PC-9 (cell line): ENCODE results near the gene SLC7A6. TPM values are rescaled to one million over a fixed set of nuclear protein-coding genes. Genes with fewer than 3 reads are reported as not detected.

ENCODE experiments used
- BruUV-seq: library from RNA; stranded (reverse); fragments of 400-500 nt; replicated peaks from 2 replicates; lab custom pipeline; 2021; lab: Mats Ljungman, UMichigan
- CTCF ChIA-PET: fragments of 300-600 bp; sonication (Branson Sonifier 250); formaldehyde crosslinking; loops from one replicate; lab custom pipeline; 2022; ENCODE audit warnings: antibody characterized with exemption; lab: Charles Lee
- POLR2A ChIA-PET: fragments of 300-600 bp; sonication (Branson Sonifier 250); formaldehyde crosslinking; loops from one replicate; lab custom pipeline; 2022; ENCODE audit warnings: antibody characterized with exemption; ENCODE audit not compliant: unreplicated experiment; lab: Charles Lee
- DNase-seq, 2 experiments: peaks; one replicate each; pipeline versions ENCODE4 v3.0.0 to v3.0.0-alpha.2; 2015 to 2022; ENCODE audit warnings: mixed read lengths in 1 of 2
- H2AFZ ChIP-seq: fragments of 200-600 bp; sonication (generic); 2 replicates; pipeline ENCODE4 v1.8.1; 2017; ENCODE audit warnings: antibody characterized with exemption
- H3F3A ChIP-seq: fragments of 200-600 bp; sonication (generic); 2 replicates; pipeline ENCODE4 v1.8.1; 2017; ENCODE audit warnings: antibody characterized with exemption, mild to moderate bottlenecking, low read depth; ENCODE audit not compliant: insufficient read depth
- H3K27ac ChIP-seq: fragments of 200-600 bp; sonication (generic); 2 replicates; pipeline ENCODE4 v1.6.1; 2016; ENCODE audit warnings: mixed run types
- H3K27me3 ChIP-seq: fragments of 200-600 bp; sonication (generic); 2 replicates; pipeline ENCODE4 v1.6.1; 2016; ENCODE audit warnings: low read depth, mixed run types; ENCODE audit not compliant: insufficient read depth
- H3K36me3 ChIP-seq: fragments of 200-600 bp; sonication (generic); 2 replicates; pipeline ENCODE4 v1.6.1; 2016; ENCODE audit warnings: low read depth, mixed run types
- H3K4me1 ChIP-seq: fragments of 200-600 bp; sonication (generic); replicated peaks from 2 replicates; pipeline ENCODE4 v1.6.1; 2016; ENCODE audit warnings: mixed run types; ENCODE audit not compliant: insufficient read depth
- H3K4me2 ChIP-seq: fragments of 200-600 bp; sonication (generic); 2 replicates; pipeline ENCODE4 v1.6.1; 2017; ENCODE audit warnings: mixed run types
- H3K4me3 ChIP-seq: fragments of 200-600 bp; sonication (generic); 2 replicates; pipeline ENCODE4 v1.6.1; 2016; ENCODE audit warnings: mixed run types
- H3K79me2 ChIP-seq: fragments of 200-600 bp; sonication (generic); 2 replicates; pipeline ENCODE4 v1.6.1; 2017; ENCODE audit warnings: low read depth, mixed run types
- H3K9me2 ChIP-seq: fragments of 200-600 bp; sonication (generic); 2 replicates; pipeline ENCODE4 v1.8.1; 2017; ENCODE audit warnings: mild to moderate bottlenecking; ENCODE audit not compliant: insufficient read depth
- H3K9me3 ChIP-seq: fragments of 200-600 bp; sonication (generic); 2 replicates; pipeline ENCODE4 v1.8.1; 2016; ENCODE audit warnings: low read depth; ENCODE audit not compliant: insufficient read depth
- H4K20me1 ChIP-seq: fragments of 200-600 bp; sonication (generic); 2 replicates; pipeline ENCODE4 v1.8.1; 2017; ENCODE audit not compliant: insufficient read depth
- CTCF ChIP-seq: fragments of 200-600 bp; sonication (generic); conservative IDR thresholded peaks from 2 replicates; pipeline ENCODE4 v1.6.1; 2017; ENCODE audit warnings: mixed run types, antibody characterized with exemption, mild to moderate bottlenecking, moderate library complexity
- EZH2 ChIP-seq: fragments of 200-600 bp; sonication (generic); IDR thresholded peaks from 2 replicates; pipeline ENCODE4 v1.8.0; 2017; ENCODE audit warnings: antibody characterized with exemption, low read depth
- intact Hi-C: fragments of 100-400 bp; cut with micrococcal nuclease; formaldehyde crosslinking; loops from one replicate; pipeline ENCODE4 v1.10.0; 2022; ENCODE audit not compliant: unreplicated experiment
- total RNA-seq: library from RNA; stranded (reverse); gene quantifications from 2 replicates; pipeline ENCODE4 v1.2.3, GENCODE V29; 2021

Gene SLC7A6
- total RNA-seq, 1 experiment from 2014 or later, result 44.7 TPM

DNA sequence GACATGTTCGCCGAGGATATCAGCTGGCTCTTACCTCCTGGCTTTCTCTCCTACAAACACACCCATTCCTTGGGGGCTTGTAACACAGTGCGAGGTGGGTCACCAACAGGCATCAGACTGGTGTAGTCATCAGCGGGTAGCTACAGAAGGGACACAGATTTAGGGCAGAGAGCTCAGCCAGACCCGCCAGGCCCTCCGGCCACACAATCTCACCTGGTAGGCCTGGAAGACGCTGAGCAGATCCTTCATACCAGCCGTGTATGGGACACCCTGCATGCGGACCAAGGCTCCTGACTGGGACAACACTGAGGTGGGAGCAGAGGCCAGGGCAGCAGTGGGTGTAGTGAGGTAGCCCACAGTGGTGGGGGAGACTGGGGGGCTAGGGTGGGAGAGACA lies 34.2 kb upstream of the SLC7A6 start:
- H2AFZ ChIP-seq, result no peak overlapping the region
- intact Hi-C loops, result loop anchor here (5.0 to 10.0 kb wide), 3 partner anchors 293 to 985 kb away; partner anchors contain the start of genes FHOD1, PSMB10 and SLC9A5
- H3K27me3 ChIP-seq, result no peaks in the 10 kb centered on the region
- peaks cover 13% of the 10 kb centered on the region for H3K4me1 ChIP-seq
- CTCF ChIA-PET, result interaction anchor here (0.6 kb wide), 1 partner anchor 80 kb away, joined by 10 read pairs; no protein-coding TSS in a partner anchor
- no peak for TF ChIP-seq CTCF
- no peak for TF ChIP-seq EZH2
- H3K9me2 ChIP-seq, result no peaks in the 10 kb centered on the region
- BruUV-seq, result no TSS peak
- H3K9me3 ChIP-seq, result no peaks in the 10 kb centered on the region
- no peak overlapping the region for H3K4me3 ChIP-seq
- H3F3A ChIP-seq, result peaks cover 52% of the 10 kb centered on the region
- peaks cover 24% of the 10 kb centered on the region for H3K79me2 ChIP-seq
- no peak overlapping the region for H3K4me2 ChIP-seq
- DNase-seq, result no peak
- H3K27ac ChIP-seq, result no peak overlapping the region
- POLR2A ChIA-PET, result no interaction called here
- H3K36me3 ChIP-seq, result peaks cover 12% of the 10 kb centered on the region
- H4K20me1 ChIP-seq, result peaks cover 47% of the 10 kb centered on the region

- H3K27me3 ChIP-seq, result no peaks in the 10 kb centered on the region
- H2AFZ ChIP-seq, result no peak overlapping the region
- CTCF ChIA-PET, result no interaction called here
- DNase-seq, result no peak
- no peak overlapping the region for H3K27ac ChIP-seq
- H3K36me3 ChIP-seq, result peaks cover 12% of the 10 kb centered on the region
- intact Hi-C loops, result loop anchor here (5.0 to 10.0 kb wide), 3 partner anchors 294 to 986 kb away; partner anchors contain the start of genes FHOD1, PSMB10 and SLC9A5
- H3F3A ChIP-seq, result peaks cover 55% of the 10 kb centered on the region
- no peaks in the 10 kb centered on the region for H3K9me2 ChIP-seq
- peaks cover 13% of the 10 kb centered on the region for H3K4me1 ChIP-seq
- no peak overlapping the region for H3K4me3 ChIP-seq
- no peaks in the 10 kb centered on the region for H3K9me3 ChIP-seq
- POLR2A ChIA-PET, result no interaction called here
- peaks cover 43% of the 10 kb centered on the region for H4K20me1 ChIP-seq
- peaks cover 30% of the 10 kb centered on the region for H3K79me2 ChIP-seq
- H3K4me2 ChIP-seq, result no peak overlapping the region
- no TSS peak for BruUV-seq
- TF ChIP-seq CTCF, result no peak
- TF ChIP-seq EZH2, result no peak
These were observed 33.4 kb upstream of the SLC7A6 start for GRCh38 chr16:68230956-68231355.

GRCh38 chr16:68231384-68232136 lies 32.8 kb upstream of the SLC7A6 start:
- Histone ChIP-seq H3K9me3 (no peaks in the 10 kb centered on the region), H3K79me2 (peaks cover 34% of the 10 kb centered on the region), H4K20me1 (peaks cover 43% of the 10 kb centered on the region), H2AFZ (no peak overlapping the region), H3K4me1 (peaks cover 13% of the 10 kb centered on the region), H3K9me2 (no peaks in the 10 kb centered on the region), H3K27me3 (no peaks in the 10 kb centered on the region), H3K4me3 (no peak overlapping the region), H3K27ac (no peak overlapping the region), H3K4me2 (no peak overlapping the region), H3F3A (peaks cover 52% of the 10 kb centered on the region), H3K36me3 (peaks cover 12% of the 10 kb centered on the region)
- intact Hi-C loops, result loop anchor here (5.0 to 10.0 kb wide), 3 partner anchors 294 to 987 kb away; partner anchors contain the start of genes FHOD1, PSMB10 and SLC9A5
- TF ChIP-seq EZH2, result no peak
- no peak for TF ChIP-seq CTCF
- ChIA-PET CTCF (no interaction called here), POLR2A (no interaction called here)
- no TSS peak for BruUV-seq
- no peak for DNase-seq
